Natural killer cell treated with Interleukin-12 subunit alpha and Interleukin-12 subunit beta and Interleukin-15 and Interleukin-18, amount 100 ng/mL, for 72 hours (primary cell): ENCODE data around the gene XRCC4. TPM values are rescaled to one million over a fixed set of nuclear protein-coding genes. Genes with fewer than 3 reads are reported as not detected.

Experiments
- ATAC-seq, 2 donors: fragments of 150-1000 bp; cut with Tn5 transposase in 1 of 2; sonication (Bioruptor Pico), chemical (Tn5 transposase) in 1 of 2; 2 replicates each; pipeline ENCODE4 v1.10.0; 2021
- DNase-seq: peaks from one replicate; pipeline ENCODE4 v3.0.0; 2022; ENCODE audit warnings: low spot score
- H3K27ac Mint-ChIP-seq, 2 donors: 1 replicate in 1 of 2; 2 replicates in 1 of 2; pipeline ENCODE4 v1.8.0; 2022; ENCODE audit warnings: mixed read lengths in 2 of 2, mild to moderate bottlenecking in 1 of 2, moderate library complexity in 1 of 2
- H3K27me3 Mint-ChIP-seq, 2 donors: 1 replicate in 1 of 2; 2 replicates in 1 of 2; pipeline ENCODE4 v1.8.0; 2022; ENCODE audit warnings: mixed read lengths in 2 of 2
- H3K36me3 Mint-ChIP-seq: one replicate; pipeline ENCODE4 v1.8.0; 2022; ENCODE audit warnings: mixed read lengths
- H3K4me1 Mint-ChIP-seq, 2 donors: 1 replicate in 1 of 2; 2 replicates in 1 of 2; pipeline ENCODE4 v1.8.0; 2022; ENCODE audit warnings: low read depth in 2 of 2, mixed read lengths in 2 of 2, mild to moderate bottlenecking in 1 of 2
- H3K4me3 Mint-ChIP-seq: one replicate; pipeline ENCODE4 v1.8.0; 2022; ENCODE audit warnings: mixed read lengths
- H3K9me3 Mint-ChIP-seq: 2 replicates; pipeline ENCODE4 v1.8.0; 2022; ENCODE audit warnings: mixed read lengths
- total RNA-seq, 2 donors: library from RNA; stranded (reverse); gene quantifications; one replicate each; pipeline ENCODE4 v1.2.3, GENCODE V29; 2022

The XRCC4 gene
- total RNA-seq, 2 donors from 2014 or later: 10.2 to 13.9 TPM

DNA sequence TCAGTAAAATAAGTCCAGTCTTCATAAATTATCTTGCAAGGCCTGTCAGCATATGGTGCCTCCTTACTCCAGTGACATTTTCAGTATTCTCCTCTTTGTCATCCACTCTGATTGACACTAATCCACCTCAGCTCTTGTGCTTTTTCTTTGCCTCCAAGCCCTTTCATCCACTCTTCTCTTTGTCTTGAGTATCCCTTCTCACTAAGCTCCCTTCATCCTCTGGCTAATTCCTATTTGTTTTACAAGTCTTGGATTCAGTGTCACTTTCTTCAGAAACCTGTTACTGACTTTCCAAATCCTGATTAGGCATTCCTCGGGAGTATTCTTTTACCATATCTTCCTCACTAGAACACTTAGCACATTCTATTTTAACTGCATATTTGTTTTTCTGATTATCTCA, 293.6 kb downstream of the XRCC4 start:
- Mint-ChIP-seq H3K27ac (no peak overlapping the region), H3K9me3 (peaks cover 9% of the 10 kb centered on the region), H3K36me3 (no peaks in the 10 kb centered on the region), H3K4me3 (no peak overlapping the region), H3K27me3 (peaks cover 4 to 18% of the 10 kb centered on the region in 2 donors), H3K4me1 (no peaks in the 10 kb centered on the region)
- DNase-seq (no peak), ATAC-seq (no peak)

DNA sequence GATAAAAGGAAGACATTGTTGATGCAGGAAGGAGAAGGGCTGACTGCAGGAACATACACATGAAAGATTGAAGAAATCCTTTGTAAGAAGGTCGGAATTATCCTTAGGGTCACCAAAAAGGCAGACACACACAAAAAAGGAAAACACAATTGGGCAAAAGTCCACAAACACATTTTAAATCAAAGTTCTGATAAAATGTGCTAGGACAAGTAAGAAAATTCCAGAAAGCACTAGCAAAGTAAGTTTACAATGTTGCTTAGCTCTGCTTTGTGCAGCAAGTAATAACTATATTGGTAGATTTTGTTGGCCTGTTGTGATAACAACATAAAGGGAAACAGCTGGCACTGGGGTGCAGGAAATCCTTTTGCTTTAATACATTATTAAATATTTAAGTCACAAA, 294.4 kb downstream of the XRCC4 start:
- H3K27me3 Mint-ChIP-seq: peaks cover 1 to 12% of the 10 kb centered on the region in 2 donors
- no peak overlapping the region for H3K4me3 Mint-ChIP-seq
- no peaks in the 10 kb centered on the region for H3K4me1 Mint-ChIP-seq
- no peak overlapping the region for H3K27ac Mint-ChIP-seq
- H3K9me3 Mint-ChIP-seq: peaks cover 9% of the 10 kb centered on the region
- H3K36me3 Mint-ChIP-seq: no peaks in the 10 kb centered on the region
- ATAC-seq: no peak
- DNase-seq: no peak

DNA sequence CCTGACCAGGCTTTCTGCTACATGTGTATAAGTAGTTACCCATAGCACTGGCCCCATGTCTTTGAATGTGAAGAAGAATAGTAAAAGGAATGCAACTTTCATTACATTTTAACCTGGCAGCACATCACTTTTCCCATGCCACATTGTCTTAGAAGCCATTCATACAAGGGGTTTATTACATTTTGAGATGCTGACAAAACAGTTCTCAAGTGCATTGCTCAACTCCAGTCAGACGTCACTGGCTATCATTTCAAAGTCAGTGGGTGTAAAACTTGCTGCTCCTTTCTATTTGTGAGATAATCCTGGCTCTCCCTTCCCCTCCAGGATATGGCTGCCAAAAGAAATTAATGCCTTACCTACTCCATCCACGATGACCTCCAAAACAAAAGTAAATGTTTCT, 297.2 kb downstream of the XRCC4 start:
- ATAC-seq: no peak
- Mint-ChIP-seq H3K36me3 (peaks cover 8% of the 10 kb centered on the region), H3K27me3 (peaks cover 3 to 8% of the 10 kb centered on the region in 2 donors), H3K4me3 (no peak overlapping the region), H3K9me3 (peaks cover 16% of the 10 kb centered on the region), H3K27ac (no peak overlapping the region), H3K4me1 (no peaks in the 10 kb centered on the region)
- DNase-seq: no peak

DNA sequence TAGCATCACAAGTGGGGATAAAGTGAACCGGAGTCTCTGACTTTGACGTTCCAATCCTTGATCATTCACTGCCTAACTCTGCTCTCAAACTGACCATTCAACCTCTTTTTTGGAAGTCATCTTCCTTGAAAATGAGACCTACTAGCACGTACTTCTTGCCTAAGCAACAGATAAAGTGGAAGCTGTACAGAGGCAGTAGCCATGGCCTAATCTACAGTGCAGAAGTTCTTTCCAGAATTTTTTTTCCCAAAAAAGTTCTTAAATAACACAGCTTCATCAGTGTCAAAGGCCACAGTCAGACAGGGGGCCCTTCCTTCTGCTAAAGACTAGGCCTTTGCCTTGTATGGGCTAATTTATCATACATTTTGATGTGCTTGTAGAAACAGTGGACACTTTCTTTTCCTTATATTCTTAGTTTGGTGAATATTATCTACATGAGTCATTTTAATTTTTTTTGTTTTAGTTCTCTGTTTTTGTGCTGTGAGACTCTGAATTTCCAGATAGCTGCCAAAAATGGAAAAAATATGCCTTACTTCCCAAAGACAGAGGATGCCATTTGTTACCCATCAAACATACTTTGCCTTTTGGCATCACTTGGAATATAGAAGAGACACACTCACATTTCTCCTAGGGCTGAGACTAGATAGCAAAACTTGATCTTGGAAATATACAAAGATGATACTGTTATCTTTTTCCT, 297.9 kb downstream of the XRCC4 start:
- ATAC-seq (no peak), DNase-seq (no peak)
- no peak overlapping the region for H3K27ac Mint-ChIP-seq
- peaks cover 3 to 8% of the 10 kb centered on the region in 2 donors for H3K27me3 Mint-ChIP-seq
- H3K4me1 Mint-ChIP-seq: no peaks in the 10 kb centered on the region
- peaks cover 16% of the 10 kb centered on the region for H3K9me3 Mint-ChIP-seq
- no peak overlapping the region for H3K4me3 Mint-ChIP-seq
- peaks cover 8% of the 10 kb centered on the region for H3K36me3 Mint-ChIP-seq

DNA sequence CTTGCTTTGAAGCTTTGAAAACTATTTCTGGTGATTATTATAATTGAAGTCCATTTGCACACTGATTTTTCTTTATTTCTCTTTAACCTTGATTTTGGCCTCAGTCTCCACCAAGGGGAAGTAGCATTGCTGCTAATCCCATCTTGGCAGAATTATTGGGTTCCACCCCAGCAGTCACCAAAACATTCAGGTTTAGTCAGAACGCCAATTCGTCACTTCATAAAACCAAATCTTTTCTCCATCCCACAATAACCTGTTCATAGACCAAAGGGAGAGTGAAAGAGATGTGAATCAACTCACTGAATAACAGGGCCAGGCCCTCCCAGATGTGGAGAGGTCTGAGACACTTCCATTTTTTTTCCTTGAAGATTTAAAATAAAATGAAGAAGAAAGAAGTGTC, 299.1 kb downstream of the XRCC4 start:
- no peak overlapping the region for H3K27ac Mint-ChIP-seq
- no peaks in the 10 kb centered on the region for H3K4me1 Mint-ChIP-seq
- peaks cover 8% of the 10 kb centered on the region for H3K36me3 Mint-ChIP-seq
- peaks cover 10% of the 10 kb centered on the region for H3K9me3 Mint-ChIP-seq
- no peak overlapping the region for H3K4me3 Mint-ChIP-seq
- ATAC-seq: no peak
- no peak for DNase-seq
- peaks cover 0 to 3% of the 10 kb centered on the region in 2 donors for H3K27me3 Mint-ChIP-seq

DNA sequence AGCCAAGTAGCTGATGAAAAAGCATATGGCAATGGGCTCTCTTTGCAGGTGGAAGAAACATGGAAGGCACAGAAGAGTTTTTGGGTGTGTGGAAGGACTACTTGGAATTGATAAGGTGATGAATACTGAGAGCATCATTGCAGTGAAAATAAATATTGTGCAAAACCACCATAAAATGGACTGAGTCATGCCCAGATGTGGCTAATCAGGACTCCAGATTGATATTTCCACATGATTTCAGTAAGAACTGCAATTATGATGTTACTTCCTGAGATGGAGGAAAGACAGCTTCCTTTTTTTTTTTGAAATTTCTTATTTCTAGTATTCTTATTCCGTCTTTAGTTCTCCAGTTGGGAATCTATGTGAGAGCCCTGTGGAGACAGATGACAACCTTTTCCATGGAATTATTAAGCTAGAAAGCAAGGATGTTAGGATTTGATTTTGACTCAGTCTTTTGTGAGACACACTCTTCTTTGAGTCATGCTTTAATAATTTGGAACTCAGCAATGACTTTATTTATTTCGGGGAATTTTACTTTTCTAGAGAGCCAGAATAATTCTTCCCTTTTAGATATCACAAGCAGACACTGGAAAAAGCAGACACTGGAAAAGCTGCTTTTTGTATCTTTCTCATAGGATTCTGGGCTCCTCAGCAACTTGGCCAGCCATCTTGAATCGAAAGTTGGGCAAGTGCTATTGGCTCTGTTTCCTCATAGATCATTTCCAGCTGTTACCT, 300.0 kb downstream of the XRCC4 start:
- H3K36me3 Mint-ChIP-seq: peaks cover 8% of the 10 kb centered on the region
- ATAC-seq: no peak
- H3K27ac Mint-ChIP-seq: no peak overlapping the region
- H3K9me3 Mint-ChIP-seq: peaks cover 10% of the 10 kb centered on the region
- DNase-seq: no peak
- H3K4me1 Mint-ChIP-seq: no peaks in the 10 kb centered on the region
- peaks cover 0 to 3% of the 10 kb centered on the region in 2 donors for H3K27me3 Mint-ChIP-seq
- no peak overlapping the region for H3K4me3 Mint-ChIP-seq

DNA sequence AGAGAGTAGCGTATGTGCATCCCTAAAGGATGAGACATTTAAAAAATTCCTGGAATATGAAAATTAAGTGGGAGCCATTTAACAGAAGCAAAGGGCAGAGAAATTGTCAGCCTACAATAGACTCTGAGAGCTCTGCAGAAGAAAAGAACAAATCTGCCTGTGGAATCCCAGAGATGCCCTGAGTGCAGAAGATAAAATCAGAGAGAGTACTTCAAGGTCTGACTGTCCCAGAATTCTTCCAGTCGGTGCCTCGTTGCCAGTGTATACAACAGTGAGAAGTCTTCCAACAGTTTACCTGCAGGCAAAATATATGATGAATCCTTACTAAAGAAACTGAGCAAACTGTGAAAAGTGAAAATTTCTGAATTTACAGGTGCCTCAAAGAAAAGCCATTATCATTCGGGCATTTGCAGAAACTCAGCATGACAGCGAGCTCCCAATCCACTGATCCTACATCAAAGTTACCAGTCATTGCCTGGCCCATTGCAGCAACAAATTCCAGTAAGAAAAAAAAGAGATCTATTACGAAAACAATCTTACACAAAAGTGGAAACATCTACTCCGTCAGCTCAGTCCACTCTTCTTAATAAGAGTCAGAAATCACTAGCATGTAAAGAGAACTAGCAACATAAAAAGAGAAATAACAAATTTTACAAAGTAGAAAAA, 301.4 kb downstream of the XRCC4 start:
- no peak for DNase-seq
- Mint-ChIP-seq H3K4me3 (no peak overlapping the region), H3K27ac (no peak overlapping the region), H3K4me1 (no peaks in the 10 kb centered on the region), H3K9me3 (peaks cover 10% of the 10 kb centered on the region), H3K36me3 (peaks cover 14% of the 10 kb centered on the region), H3K27me3 (peaks cover 0 to 3% of the 10 kb centered on the region in 2 donors)
- no peak for ATAC-seq

DNA sequence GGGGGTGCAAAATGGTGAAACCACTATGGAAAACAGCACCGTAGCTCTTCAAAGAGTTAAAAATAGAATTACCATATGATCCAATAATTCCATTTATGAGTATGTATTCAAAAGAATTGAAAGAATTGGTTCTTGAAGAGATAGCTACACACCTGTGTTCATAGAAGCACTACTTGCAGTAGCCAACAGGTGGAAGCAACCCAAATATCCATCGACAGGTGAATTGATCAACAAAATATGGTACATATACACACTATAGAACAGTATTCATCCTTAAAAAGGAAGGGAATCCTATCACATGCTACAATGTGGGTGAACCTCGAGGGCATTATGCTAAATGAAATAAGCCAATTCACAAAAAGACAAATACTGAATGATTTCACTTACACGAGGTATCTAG, 308.5 kb downstream of the XRCC4 start:
- Mint-ChIP-seq H3K4me1 (no peaks in the 10 kb centered on the region), H3K36me3 (peaks cover 6% of the 10 kb centered on the region), H3K4me3 (no peak overlapping the region), H3K27ac (no peak overlapping the region), H3K27me3 (no peaks in the 10 kb centered on the region), H3K9me3 (no peaks in the 10 kb centered on the region)
- no peak for DNase-seq
- ATAC-seq: no peak

DNA sequence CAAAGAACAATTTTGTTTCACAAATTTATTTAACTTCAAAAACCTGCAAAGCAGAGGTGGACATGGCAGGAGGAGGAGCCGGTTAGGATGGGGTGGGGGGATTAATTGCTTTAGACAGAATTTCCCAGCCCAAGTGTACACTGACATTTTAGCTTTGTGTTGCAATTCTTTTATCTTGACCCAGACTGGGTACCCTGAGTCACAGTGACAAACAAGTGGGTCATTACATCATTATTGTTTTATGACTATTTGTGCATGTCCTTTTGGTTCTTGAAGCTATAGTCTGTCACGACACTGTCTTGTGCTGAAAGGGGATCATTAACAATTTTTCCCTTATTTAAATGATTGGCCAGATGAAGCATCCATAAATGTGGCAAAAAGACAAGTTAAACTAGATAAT, 309.7 kb downstream of the XRCC4 start:
- ATAC-seq: no peak
- no peaks in the 10 kb centered on the region for H3K4me1 Mint-ChIP-seq
- no peak overlapping the region for H3K4me3 Mint-ChIP-seq
- H3K9me3 Mint-ChIP-seq: no peaks in the 10 kb centered on the region
- no peak overlapping the region for H3K27ac Mint-ChIP-seq
- no peaks in the 10 kb centered on the region for H3K27me3 Mint-ChIP-seq
- H3K36me3 Mint-ChIP-seq: peaks cover 6% of the 10 kb centered on the region
- DNase-seq: no peak

DNA sequence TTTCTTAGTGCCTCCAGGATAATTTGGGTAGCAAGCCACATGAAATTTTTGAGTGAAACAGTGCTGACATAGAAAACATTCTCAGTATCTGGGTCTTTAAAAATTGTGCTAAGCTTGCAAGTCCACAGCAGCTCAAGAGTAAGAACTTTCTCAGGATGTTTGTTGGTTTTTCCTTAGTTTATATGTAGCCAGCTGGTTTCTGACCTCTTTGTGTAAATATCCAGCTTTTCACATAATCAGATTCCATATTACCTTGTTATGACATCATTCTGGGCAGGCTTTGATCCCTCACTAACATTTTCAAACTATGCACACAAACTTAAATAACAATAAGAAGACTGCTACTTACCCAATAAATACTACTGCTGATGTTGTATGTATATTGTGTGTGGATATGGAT, 311.3 kb downstream of the XRCC4 start:
- H3K9me3 Mint-ChIP-seq: peaks cover 4% of the 10 kb centered on the region
- no peak overlapping the region for H3K27ac Mint-ChIP-seq
- H3K36me3 Mint-ChIP-seq: no peaks in the 10 kb centered on the region
- H3K4me1 Mint-ChIP-seq: no peaks in the 10 kb centered on the region
- no peaks in the 10 kb centered on the region for H3K27me3 Mint-ChIP-seq
- ATAC-seq (no peak), DNase-seq (no peak)
- H3K4me3 Mint-ChIP-seq: no peak overlapping the region

DNA sequence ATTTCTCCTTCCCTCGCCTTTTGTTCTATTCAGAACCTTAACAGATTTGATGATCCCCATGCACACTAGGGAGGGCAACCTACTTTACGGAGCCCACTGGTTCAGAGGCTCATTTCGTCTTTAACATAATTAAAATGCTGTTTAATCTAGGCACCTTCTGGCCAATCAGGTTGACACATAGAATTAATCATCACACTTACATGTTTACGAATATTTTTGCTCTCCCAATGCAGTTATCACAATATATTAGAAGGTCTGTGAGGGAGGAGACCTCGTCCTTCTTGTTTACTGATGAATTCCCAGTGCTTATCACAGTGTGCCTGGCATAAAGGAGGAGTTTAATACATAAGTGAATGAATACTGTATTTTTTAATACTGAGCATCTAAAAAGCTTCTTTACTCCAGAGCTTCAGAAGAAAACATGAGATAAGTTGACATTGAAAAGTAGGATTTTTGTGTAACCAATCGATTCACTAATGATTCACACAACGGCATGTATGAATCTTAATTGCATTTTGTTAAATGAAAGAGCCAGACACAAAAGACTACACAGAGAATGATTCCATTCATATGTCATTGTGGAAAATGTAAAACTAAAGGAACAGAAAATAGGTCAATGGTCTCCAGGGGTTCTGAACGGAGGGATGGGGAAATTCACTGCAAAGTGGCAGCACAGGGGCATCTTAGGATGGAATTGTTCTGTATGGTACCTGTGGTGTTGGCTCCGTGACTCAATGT, 315.6 kb downstream of the XRCC4 start:
- Mint-ChIP-seq H3K4me1 (no peaks in the 10 kb centered on the region), H3K27me3 (no peaks in the 10 kb centered on the region), H3K4me3 (no peak overlapping the region), H3K9me3 (peaks cover 5% of the 10 kb centered on the region), H3K27ac (no peak overlapping the region), H3K36me3 (no peaks in the 10 kb centered on the region)
- ATAC-seq: no peak
- no peak for DNase-seq

DNA sequence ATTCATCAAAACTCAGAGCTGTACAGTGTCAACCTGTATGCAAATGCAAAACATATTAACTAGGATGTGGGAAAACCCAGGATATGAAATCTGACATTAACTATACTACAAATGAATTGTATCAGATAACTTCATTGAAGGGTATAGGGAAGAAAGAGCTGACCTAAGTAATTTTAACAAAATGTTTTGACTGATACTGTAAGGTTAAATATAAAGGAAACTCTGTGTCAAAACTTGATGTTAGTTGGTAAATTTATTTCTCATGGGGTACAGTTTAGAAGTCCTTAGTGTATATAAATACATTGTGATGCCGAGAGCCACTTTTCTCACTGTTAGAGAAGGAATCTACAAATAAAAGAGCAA, 316.1 kb downstream of the XRCC4 start:
- no peaks in the 10 kb centered on the region for H3K36me3 Mint-ChIP-seq
- no peaks in the 10 kb centered on the region for H3K27me3 Mint-ChIP-seq
- no peak overlapping the region for H3K4me3 Mint-ChIP-seq

DNA sequence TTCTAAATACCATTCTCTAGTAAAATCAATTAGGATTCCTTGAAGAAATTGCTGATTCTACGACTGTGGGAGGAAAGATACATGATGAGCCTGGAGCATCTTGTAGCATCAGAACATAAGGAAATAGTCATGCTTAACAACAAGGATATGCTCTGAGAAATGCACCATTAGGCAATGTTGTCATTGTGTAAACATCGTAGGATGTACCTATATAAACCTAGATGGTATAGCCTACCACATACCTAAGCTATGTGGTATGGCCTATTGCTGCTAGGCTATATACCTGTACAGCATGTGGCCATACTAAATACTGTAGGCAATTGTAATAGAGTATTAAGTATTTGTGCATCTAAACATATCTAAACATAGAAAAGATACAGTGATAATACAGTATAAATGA, 316.8 kb downstream of the XRCC4 start:
- H3K36me3 Mint-ChIP-seq: no peaks in the 10 kb centered on the region
- H3K4me1 Mint-ChIP-seq: no peaks in the 10 kb centered on the region
- no peak for DNase-seq
- H3K27ac Mint-ChIP-seq: no peak overlapping the region
- H3K27me3 Mint-ChIP-seq: no peaks in the 10 kb centered on the region
- no peak for ATAC-seq
- H3K9me3 Mint-ChIP-seq: peaks cover 5% of the 10 kb centered on the region
- no peak overlapping the region for H3K4me3 Mint-ChIP-seq

More for the DNA sequence above, 316.1 kb downstream of the XRCC4 start:
- H3K27ac Mint-ChIP-seq: no peak overlapping the region
- H3K9me3 Mint-ChIP-seq: peaks cover 5% of the 10 kb centered on the region
- no peaks in the 10 kb centered on the region for H3K4me1 Mint-ChIP-seq
- DNase-seq: no peak
- no peak for ATAC-seq

DNA sequence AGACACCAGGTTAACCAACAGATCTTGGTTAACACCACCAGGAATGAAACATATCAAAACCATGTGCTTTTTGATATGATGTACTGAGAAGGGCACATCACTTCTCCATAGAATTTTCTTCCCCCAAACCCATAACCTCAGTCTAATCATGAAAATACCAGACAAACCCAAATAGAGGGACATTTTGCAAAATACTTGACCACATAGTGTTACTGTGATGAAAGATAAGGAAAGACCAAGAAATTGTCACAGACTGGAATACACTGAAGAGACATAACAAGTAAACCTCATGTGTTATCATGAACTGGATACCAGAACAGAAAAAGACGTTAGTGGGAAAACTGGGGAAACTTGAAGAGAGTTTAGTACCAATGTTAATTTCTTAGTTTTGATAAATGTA, 319.3 kb downstream of the XRCC4 start:
- Mint-ChIP-seq H3K4me1 (no peaks in the 10 kb centered on the region), H3K36me3 (no peaks in the 10 kb centered on the region), H3K27ac (no peak overlapping the region), H3K9me3 (peaks cover 5% of the 10 kb centered on the region), H3K27me3 (no peaks in the 10 kb centered on the region), H3K4me3 (no peak overlapping the region)
- no peak for DNase-seq
- ATAC-seq: no peak
